ENCODE data around the gene FBXW8.

The FBXW8 gene

DNA sequence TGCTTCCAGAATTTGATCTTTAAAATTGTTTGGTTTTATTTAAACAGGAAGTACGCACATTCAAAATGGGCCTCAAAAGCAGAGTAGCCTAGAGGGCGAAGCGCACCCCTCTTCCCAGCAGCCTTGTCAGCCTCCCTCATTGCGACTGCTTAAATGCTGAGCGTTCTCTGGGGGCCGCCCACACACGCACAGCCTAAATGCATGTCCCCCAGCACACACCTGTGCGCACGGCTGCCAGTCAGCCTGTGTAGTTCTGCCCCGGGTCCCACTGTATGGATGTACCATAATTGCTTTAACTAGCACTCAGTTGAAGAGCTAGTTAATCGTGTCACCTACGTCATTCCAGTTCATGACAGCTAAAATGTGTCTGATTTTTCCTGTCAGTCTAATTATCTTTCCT, 109.1 kb downstream of the FBXW8 start:
- DNase-seq (ENCODE audit: low read depth in 1 of 2, low spot score in 1 of 2) = no peak

- DNase-seq (ENCODE audit: low read depth in 1 of 2, low spot score in 1 of 2) = no peak
Observed at GRCh38 chr12:117020536-117021220, 109.9 kb downstream of the FBXW8 start.

DNA sequence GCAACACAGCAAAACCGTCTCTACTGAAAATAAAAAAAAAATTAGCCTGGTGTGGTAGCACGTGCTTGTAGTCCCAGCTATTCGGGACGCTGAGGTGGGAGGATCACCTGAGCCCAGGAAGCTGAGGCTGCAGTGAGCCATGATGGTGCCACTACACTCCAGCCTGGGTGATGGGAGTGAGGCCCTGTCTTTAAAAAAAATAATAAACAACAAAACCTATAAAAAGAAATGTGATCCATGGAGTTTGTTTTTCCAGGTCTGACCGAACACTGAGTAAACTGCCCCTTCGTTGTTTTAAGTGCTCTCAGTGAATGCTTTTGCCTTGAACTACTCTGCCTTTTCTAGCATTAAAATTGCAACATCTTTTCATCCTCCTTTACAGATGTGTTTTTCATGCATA, 111.7 kb downstream of the FBXW8 start:
- DNase-seq (ENCODE audit: low read depth in 1 of 2, low spot score in 1 of 2) = no peak

GRCh38 chr12:117023998-117024960, 113.5 kb downstream of the FBXW8 start:
- DNase-seq (ENCODE audit: low read depth in 1 of 2, low spot score in 1 of 2) = no peak

GRCh38 chr12:117024961-117025480, 114.3 kb downstream of the FBXW8 start:
- no peak for DNase-seq (ENCODE audit: low read depth in 1 of 2, low spot score in 1 of 2)

- DNase-seq (ENCODE audit: low read depth in 1 of 2, low spot score in 1 of 2) = peak in 1 of 2 donors; percentile 12
Observed at GRCh38 chr12:117025481-117026151, 114.9 kb downstream of the FBXW8 start.

DNA sequence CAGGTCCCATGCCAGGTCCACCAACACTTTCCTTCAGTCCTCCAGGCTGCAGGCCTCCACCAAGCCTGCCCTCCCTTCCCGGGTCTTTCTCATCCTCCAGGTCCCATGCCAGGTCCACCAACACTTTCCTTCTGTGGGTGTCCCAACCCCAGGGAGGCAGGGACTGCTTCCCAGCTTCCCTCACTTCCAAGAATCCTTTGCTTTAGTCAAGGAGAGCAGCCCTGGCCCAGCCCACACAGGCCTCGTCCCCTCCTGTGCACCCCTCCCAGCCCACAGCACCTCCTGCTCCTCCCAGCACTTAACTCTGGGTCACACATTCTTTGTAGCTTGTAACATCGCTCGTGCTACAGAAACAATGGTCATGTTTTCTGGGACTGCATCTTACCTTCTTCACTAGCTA, 115.6 kb downstream of the FBXW8 start:
- DNase-seq (ENCODE audit: low read depth in 1 of 2, low spot score in 1 of 2) = no peak

GRCh38 chr12:117026921-117027250, 116.1 kb downstream of the FBXW8 start:
- no peak for DNase-seq (ENCODE audit: low read depth in 1 of 2, low spot score in 1 of 2)

GRCh38 chr12:117027251-117028086, 116.7 kb downstream of the FBXW8 start:
- no peak for DNase-seq (ENCODE audit: low read depth in 1 of 2, low spot score in 1 of 2)

- DNase-seq (ENCODE audit: low read depth in 1 of 2, low spot score in 1 of 2) = no peak
Observed at GRCh38 chr12:117028254-117028653, 117.5 kb downstream of the FBXW8 start.

- no peak for DNase-seq (ENCODE audit: low read depth in 1 of 2, low spot score in 1 of 2)
Observed at GRCh38 chr12:117030187-117030900, 119.6 kb downstream of the FBXW8 start.

DNA sequence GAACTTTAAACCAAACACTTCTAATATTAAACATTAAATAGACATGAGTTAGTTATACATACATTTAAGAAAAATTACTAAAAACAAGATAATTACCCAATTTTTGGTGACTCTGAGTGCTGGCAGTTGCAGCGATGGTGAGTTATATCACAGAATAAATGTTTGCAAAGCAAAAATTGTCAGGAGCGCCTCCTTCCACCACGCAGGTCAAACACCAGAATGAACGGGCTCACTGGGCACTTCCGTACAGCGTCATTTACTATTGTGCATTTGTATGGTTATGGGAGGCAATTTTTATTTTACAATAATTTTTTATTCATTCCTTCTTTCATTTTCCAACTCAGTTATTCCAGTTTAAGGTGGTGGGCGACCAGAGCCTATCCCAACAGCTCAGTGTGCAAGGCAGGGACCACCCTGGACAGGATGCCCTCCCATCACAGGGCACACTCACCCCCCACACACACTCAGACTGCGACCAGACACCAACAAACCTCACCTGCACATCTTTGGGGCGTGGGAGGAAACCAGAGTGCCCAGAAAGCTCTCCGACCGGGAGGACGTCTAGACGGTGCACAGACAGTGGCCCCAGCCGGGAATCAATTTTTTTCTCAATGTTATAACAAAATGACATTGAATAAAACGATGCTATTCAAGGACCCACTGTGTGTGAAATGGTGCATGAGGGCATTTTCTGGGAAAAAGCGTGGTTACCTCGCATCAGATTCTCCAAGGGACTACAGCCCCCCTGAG, 121.3 kb downstream of the FBXW8 start:
- DNase-seq (ENCODE audit: low read depth in 1 of 2, low spot score in 1 of 2) = no peak

DNA sequence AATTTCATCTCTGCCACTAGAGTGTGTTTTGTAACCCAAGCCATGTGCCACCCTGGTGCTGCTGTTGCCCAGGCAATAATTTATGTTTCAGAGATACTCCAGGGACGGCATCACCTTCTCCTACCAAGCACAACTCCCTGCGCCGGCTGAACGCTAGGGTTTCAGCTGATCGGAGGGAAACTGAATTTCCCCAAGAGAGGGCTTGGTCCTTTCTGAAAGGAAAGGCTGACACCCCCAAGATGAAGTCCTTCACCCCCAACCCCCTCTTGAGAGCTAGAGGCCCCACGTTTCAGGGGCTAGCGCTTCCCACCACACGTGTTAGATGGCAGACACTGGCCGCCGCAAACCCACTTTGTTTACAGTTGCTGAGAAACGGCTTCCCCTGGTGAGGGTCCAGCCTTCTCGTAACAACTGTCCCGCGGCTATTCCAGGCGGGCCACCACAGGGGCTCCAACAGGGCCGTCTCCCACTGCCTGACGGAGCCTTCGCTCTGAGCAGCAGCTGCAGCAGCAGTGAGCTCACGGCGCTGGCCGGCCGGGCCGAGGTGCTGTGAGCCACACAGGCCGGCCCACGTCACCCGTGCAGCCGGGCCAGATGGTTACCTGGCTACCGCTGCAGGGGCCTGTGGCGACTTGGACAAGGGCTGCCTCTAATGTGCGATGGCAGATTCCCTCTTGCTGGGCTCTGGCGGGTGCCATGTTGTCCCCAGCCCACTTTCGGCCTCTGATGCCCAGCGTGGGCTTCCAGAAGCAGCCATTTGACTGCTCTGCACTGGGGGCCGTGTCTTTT, 122.0 kb downstream of the FBXW8 start:
- DNase-seq (ENCODE audit: low read depth in 1 of 2, low spot score in 1 of 2) = no peak

DNA sequence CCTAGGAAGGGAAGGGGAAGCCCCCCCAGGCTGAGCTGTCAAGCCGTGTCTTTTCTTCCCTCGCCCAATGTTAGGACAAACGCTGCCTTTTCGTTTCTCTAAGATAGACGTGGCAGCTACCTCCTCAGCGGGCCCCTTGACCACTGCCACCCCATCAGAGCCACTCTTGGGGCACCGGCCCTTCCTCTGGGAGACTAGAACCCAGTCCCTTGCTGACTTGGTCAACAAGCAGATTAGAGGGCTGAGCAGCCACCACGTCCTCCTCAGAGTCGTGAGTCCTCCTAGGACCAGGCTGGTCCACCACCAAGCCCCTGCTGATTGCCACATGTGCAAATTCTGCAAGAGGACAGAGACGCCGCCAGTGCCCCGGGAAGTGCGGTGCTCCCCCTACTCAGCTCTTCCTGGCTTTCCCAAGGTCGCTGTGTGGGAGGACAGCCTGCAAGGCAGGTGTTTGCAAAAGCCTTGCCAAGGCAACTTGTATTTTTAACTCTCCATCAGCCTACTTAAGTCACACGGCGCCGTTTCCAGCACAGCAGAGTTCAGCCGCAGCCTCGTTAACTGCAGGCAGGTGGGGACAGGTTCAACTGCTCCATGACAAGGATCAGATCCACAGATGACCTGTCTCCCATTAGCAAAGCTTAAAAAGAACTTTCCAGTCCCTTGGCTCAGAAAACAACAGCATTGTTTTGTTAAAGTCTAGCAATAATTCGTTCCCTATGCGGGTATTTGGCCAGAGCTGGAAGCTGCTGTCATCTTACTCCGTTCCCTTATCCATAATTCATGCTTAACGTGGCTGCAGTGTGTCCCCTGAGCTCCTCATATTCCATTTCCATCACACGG, 122.9 kb downstream of the FBXW8 start:
- DNase-seq (ENCODE audit: low read depth in 1 of 2, low spot score in 1 of 2) = no peak

GRCh38 chr12:117034249-117034648, 123.5 kb downstream of the FBXW8 start:
- no peak for DNase-seq (ENCODE audit: low read depth in 1 of 2, low spot score in 1 of 2)

DNA sequence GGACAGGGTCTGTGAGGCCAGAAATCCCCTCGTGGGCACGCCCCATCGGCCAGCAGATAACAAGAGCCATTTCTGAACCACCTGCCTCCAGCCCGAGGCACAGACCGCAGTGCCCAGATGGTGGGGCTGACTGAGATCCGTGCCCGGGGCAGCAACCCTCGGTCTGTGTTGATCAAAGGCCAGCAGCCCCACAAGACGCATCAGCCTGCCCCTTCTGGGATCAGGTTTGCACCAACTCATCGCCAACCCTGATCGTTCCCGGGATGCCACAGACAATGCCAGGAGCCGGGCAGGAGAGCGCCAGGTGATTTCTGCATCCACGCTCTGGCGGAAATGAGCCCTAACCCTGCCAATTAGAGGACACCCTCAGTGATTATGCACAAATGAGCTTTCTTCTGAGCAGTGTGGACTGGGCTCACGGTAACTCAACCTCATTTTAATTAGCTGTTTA, 124.0 kb downstream of the FBXW8 start:
- DNase-seq (ENCODE audit: low read depth in 1 of 2, low spot score in 1 of 2) = no peak

- no peak for DNase-seq (ENCODE audit: low read depth in 1 of 2, low spot score in 1 of 2)
Observed at GRCh38 chr12:117035287-117035686, 124.5 kb downstream of the FBXW8 start.

DNA sequence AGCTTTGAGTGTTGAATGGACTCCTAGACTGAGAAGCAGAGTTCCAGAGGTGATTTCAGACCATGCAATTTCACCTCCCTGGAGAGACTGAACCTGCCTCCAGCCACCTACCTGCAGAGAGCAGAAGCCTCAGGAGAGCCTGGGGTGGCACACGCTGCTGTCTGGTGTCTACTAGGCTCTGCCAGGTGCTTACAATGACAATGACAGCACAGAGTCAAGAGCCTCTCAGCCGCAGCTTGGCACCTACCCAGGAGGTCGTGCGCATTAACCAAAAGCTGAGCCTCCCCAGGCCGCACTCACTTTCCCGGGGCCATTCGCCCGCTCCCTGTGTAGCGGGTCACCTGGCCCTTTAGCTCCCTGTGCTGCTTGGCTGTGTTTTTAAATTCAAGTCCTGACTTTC, 125.3 kb downstream of the FBXW8 start:
- no peak for DNase-seq (ENCODE audit: low read depth in 1 of 2, low spot score in 1 of 2)

All from activated T-helper 1 cell treated with anti-CD3 and anti-CD28 coated beads, Interleukin-2, amount 50 U/mL, for 16 hours (primary cell).